Colonic mucosa (tissue), 4 donors: ENCODE results near the gene PMVK. TPM values are rescaled to one million over a fixed set of nuclear protein-coding genes. Genes with fewer than 3 reads are reported as not detected.

ENCODE experiments used
- DNase-seq: peaks from one replicate; pipeline ENCODE4 v3.0.0-alpha.2; 2020
- H3K27ac ChIP-seq: fragments of 200-600 bp; one replicate; pipeline ENCODE4 v1.8.0; 2021
- H3K27me3 ChIP-seq: fragments of 200-600 bp; one replicate; pipeline ENCODE4 v1.8.0; 2021
- H3K36me3 ChIP-seq: fragments of 200-600 bp; one replicate; pipeline ENCODE4 v1.8.0; 2021
- H3K4me1 ChIP-seq: fragments of 200-600 bp; one replicate; pipeline ENCODE4 v1.8.0; 2021; ENCODE audit warnings: mild to moderate bottlenecking
- H3K4me3 ChIP-seq: fragments of 200-600 bp; one replicate; pipeline ENCODE4 v1.8.0; 2021
- H3K9ac ChIP-seq, 2 donors: one replicate each; pipeline ENCODE4 v1.7.0; 2013; ENCODE audit warnings: control low read depth in 2 of 2, low read depth in 2 of 2, low read length in 2 of 2
- H3K9me3 ChIP-seq: fragments of 200-600 bp; one replicate; pipeline ENCODE4 v1.8.0; 2021
- intact Hi-C: fragments of 100-400 bp; cut with DNase I; formaldehyde crosslinking; loops from one replicate; pipeline ENCODE4 v1.14.1; 2022
- total RNA-seq, 2 donors: library from RNA; stranded (reverse); fragmentation: NEBNext Ultra II Directional in 1 of 2; extraction: Animal tissue kit (Norgen Biotek cat#: 25700) in 1 of 2; gene quantifications; one replicate each; pipeline ENCODE4 v1.2.1, GENCODE V29; 2021
- TF ChIP-seq, protein P1 (sequence below): fragments of 200-600 bp; IDR thresholded peaks from one replicate; pipeline ENCODE4 v1.8.0; 2022; ENCODE audit warnings: antibody characterized with exemption, mild to moderate bottlenecking
- donor health status: healthy.
- donor health status: DM: no; HTN: no; CAD: no.
- donor health status: DM: no; HTN: no; CAD: no.

PMVK gene
- total RNA-seq, 2 donors from 2014 or later, result 32.0 to 46.5 TPM

DNA sequence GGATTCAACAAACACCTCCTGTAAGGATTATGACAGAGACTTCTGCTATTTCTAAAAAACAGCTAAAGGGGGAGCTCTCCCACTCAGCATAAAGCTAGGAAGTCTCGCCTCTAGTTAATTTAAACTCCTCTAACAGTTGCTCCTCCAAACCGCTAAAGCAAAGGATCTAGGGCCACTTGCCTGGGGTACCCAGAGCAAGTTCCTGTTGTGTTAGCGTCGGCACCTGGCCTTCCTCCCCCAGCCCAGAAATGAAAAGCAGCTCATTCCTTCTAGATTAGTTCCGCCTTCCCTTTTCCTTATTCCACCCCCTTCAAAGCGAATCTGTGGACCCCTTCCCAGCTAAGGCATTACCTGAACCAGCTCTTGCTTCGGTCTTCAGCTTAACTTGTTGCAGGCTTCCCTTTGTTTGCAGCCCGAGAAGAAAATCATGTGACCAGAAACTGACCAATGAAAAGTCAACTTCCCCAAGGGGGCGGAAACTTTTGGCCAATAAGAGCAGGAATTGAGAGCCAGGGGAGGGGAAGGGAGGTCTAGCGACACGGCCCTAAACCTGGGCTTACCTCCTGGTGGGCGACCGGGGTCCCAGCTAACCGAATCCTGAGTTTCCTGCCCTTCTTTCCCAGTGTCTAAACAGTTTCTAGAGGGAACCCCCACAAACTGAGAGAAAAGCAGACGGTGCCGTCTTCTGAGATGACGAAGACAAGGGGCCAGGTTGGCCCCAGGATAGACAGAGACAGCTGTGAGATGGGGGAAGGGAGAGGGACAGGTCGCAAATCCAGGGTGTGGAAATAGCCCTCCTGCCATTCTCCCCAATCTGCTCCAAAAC is 19.4 kb upstream of the PMVK start, which contains the start of gene PBXIP1:
Gene PBXIP1, minus strand, starts transcription at position 382 of the 826 bp plus-strand sequence. CDS start 2,378 bp downstream, outside the sequence.
- TF ChIP-seq, protein P1, sequence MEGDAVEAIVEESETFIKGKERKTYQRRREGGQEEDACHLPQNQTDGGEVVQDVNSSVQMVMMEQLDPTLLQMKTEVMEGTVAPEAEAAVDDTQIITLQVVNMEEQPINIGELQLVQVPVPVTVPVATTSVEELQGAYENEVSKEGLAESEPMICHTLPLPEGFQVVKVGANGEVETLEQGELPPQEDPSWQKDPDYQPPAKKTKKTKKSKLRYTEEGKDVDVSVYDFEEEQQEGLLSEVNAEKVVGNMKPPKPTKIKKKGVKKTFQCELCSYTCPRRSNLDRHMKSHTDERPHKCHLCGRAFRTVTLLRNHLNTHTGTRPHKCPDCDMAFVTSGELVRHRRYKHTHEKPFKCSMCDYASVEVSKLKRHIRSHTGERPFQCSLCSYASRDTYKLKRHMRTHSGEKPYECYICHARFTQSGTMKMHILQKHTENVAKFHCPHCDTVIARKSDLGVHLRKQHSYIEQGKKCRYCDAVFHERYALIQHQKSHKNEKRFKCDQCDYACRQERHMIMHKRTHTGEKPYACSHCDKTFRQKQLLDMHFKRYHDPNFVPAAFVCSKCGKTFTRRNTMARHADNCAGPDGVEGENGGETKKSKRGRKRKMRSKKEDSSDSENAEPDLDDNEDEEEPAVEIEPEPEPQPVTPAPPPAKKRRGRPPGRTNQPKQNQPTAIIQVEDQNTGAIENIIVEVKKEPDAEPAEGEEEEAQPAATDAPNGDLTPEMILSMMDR, result no peak
- peak within 1 kb of the TSS; percentile 51 for H3K4me3 ChIP-seq
- DNase-seq, result peak; percentile 92
- intact Hi-C loops, result no loop called here
- peak within 1 kb of the TSS; percentile 72 for H3K27ac ChIP-seq
- peak within 1 kb of the TSS; percentile 70 to 85 for H3K9ac ChIP-seq
- H3K4me1 ChIP-seq, result peaks cover 14% of the 10 kb centered on the region
- no peaks in the 10 kb centered on the region for H3K27me3 ChIP-seq
- H3K36me3 ChIP-seq, result no peaks in the 10 kb centered on the region
- no peaks in the 10 kb centered on the region for H3K9me3 ChIP-seq

DNA sequence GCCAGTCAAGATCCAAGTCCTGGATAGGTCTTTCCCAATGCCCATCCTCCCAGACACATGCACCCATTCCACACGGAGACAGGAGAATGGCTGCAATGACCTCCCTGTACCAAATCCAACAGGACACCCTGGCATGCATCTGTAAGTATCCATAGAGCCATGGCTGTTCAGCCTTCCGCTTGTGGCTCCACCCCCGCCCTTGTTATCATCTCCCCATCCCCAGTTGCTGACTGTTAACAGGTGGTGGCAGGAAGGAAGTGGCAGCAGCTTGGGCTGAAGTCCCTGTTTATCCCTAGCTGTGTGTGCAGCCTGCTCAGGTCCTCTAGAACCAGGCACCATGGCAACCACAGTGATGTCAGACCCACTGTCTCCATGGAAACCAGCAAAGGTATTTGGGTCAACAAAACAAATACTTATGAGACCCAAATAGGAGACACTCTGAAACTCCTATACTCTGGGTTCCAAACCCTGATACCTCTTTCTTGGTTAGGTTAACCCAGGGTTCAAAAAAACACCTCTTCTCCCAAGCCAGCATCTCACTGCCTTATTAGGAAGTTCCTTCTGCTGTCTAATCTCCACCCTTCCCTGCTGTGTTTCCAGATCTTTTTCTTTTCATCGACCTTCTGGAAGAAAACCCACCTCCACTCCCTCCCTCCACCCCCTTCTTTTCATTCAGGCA is 18.7 kb upstream of the PMVK start:
- Histone ChIP-seq H3K4me1 (peaks cover 7% of the 10 kb centered on the region), H3K9ac (peak overlapping the region; percentile 70 to 85), H3K9me3 (no peaks in the 10 kb centered on the region), H3K4me3 (peak overlapping the region; percentile 51), H3K36me3 (no peaks in the 10 kb centered on the region), H3K27ac (peak overlapping the region; percentile 72), H3K27me3 (no peaks in the 10 kb centered on the region)
- DNase-seq, result peak; percentile 63
- intact Hi-C loops, result no loop called here
- TF ChIP-seq, protein P1, result no peak

DNA sequence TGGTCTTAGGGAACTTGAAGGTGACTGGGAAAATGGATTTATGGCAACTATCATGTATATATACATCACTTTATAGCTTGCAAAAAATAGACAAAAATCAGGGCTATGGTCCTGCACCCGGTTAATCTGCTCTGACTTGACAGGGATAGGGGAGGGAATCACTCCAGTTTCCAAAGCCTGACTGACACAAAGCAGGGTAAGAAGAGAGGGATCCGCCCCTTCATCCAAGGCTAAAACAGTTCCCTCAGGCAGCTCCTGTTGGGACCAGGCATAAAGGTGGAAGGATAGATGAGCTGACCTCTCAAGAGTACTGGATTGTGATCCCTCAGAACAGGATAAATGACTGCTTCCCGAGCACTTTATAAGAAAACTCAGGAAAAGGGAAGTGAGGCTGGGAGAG is 18.0 kb upstream of the PMVK start:
- H3K4me3 ChIP-seq, result peak overlapping the region; percentile 51

DNA sequence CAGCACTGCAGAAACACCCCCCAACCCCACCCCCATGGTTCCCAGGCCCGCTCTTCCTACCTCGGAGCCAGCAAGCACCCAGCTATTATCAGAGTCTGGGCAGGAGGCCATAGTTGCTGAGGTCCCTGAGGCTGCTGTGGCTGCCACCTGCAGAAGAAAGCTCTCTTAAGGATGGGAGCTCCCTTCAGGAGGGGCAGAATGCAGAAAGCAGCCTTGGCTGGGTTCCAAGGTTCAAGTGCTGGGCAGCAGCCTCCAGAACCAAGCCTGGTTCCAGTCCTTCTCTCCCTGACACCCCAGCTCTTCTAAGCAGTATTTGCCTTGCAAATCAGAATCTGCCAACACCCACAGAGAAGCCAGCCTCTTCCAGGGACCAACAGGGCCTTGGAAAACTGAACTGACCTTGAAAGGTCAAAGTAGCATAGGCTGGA is 17.1 kb upstream of the PMVK start:
- DNase-seq, result no peak

More for the DNA sequence above, 18.0 kb upstream of the PMVK start:
- H3K27ac ChIP-seq, result no peak overlapping the region
- no peaks in the 10 kb centered on the region for H3K9me3 ChIP-seq
- intact Hi-C loops, result no loop called here
- no peaks in the 10 kb centered on the region for H3K36me3 ChIP-seq
- no peaks in the 10 kb centered on the region for H3K27me3 ChIP-seq
- peak overlapping the region; percentile 27 to 85 for H3K9ac ChIP-seq
- TF ChIP-seq, protein P1, result no peak
- H3K4me1 ChIP-seq, result peaks cover 7% of the 10 kb centered on the region
- DNase-seq, result no peak

DNA sequence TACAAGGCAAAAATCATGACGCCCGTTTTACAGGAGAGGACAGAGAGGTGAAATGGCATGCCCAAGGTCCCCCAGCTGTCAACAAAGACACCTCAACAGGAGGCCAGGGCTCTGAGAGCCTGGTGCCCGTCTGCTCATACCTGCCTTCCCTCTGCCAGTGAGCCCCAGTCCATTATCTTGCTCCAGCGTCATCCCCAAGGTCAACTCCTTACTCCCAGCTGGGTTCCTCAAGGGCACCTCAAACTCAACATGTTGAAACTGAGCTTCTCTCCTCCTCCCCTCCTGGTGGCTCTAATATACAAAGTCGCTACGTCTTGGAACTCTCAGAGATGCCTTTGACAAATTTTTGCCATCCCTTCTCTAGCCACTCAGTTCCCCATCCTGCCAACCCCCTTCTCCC is 16.1 kb upstream of the PMVK start:
- DNase-seq, result no peak
- H3K36me3 ChIP-seq, result no peaks in the 10 kb centered on the region
- no peaks in the 10 kb centered on the region for H3K9me3 ChIP-seq
- TF ChIP-seq, protein P1, result no peak
- no peaks in the 10 kb centered on the region for H3K27me3 ChIP-seq
- H3K4me1 ChIP-seq, result peaks cover 7% of the 10 kb centered on the region
- H3K27ac ChIP-seq, result peak overlapping the region; percentile 27
- H3K4me3 ChIP-seq, result no peak overlapping the region
- intact Hi-C loops, result no loop called here
- no peak overlapping the region for H3K9ac ChIP-seq

More for the DNA sequence above, 17.1 kb upstream of the PMVK start:
- H3K9me3 ChIP-seq, result no peaks in the 10 kb centered on the region
- H3K4me3 ChIP-seq, result no peak overlapping the region
- TF ChIP-seq, protein P1, result no peak
- H3K36me3 ChIP-seq, result no peaks in the 10 kb centered on the region
- peaks cover 7% of the 10 kb centered on the region for H3K4me1 ChIP-seq
- no peak overlapping the region for H3K27ac ChIP-seq
- H3K27me3 ChIP-seq, result no peaks in the 10 kb centered on the region
- intact Hi-C loops, result no loop called here
- H3K9ac ChIP-seq, result peak overlapping the region in 1 of 2 donors; percentile 3
